Activated naive CD8-positive, alpha-beta T cell treated with anti-CD3 and anti-CD28 coated beads, Interleukin-2, amount 50 U/mL, for 24 hours (primary cell): ENCODE results near the gene CD1B.

Experiments
- ATAC-seq: fragments of 150-1000 bp; cut with Tn5 transposase; one replicate; pipeline ENCODE4 v1.10.0; 2021
- DNase-seq: peaks from one replicate; pipeline ENCODE4 v3.0.0; 2021
- H3K27ac Mint-ChIP-seq: one replicate; pipeline ENCODE4 v1.8.0; 2021; ENCODE audit warnings: mild to moderate bottlenecking, mixed read lengths
- H3K27me3 Mint-ChIP-seq: one replicate; pipeline ENCODE4 v1.8.0; 2021; ENCODE audit warnings: mixed read lengths
- H3K36me3 Mint-ChIP-seq: one replicate; pipeline ENCODE4 v1.8.0; 2021; ENCODE audit warnings: low read depth, mixed read lengths
- H3K4me1 Mint-ChIP-seq: one replicate; pipeline ENCODE4 v1.8.0; 2021; ENCODE audit warnings: mixed read lengths
- H3K4me3 Mint-ChIP-seq: one replicate; pipeline ENCODE4 v1.8.0; 2021; ENCODE audit warnings: mild to moderate bottlenecking, moderate library complexity, mixed read lengths
- H3K9me3 Mint-ChIP-seq: one replicate; pipeline ENCODE4 v1.8.0; 2021; ENCODE audit warnings: mixed read lengths

The CD1B gene

DNA sequence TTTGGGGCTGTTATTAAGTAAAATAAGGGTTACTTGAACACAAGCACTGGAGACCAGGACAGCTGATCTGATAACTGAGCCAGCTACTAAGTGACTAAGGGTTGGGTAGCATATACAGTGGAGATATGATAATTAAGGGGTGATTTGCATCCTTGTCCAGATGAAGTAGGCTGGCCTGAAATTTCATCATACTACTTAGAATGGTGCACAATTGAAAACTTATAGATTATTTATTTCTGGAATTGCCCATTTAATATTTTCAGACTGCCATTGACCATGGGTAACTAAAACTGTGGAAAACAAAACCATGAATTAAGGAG is 3.8 kb upstream of the CD1B start:
- H3K9me3 Mint-ChIP-seq: no peaks in the 10 kb centered on the region
- H3K36me3 Mint-ChIP-seq: no peaks in the 10 kb centered on the region
- DNase-seq (no peak), ATAC-seq (no peak)
- peak overlapping the region; percentile 11 for H3K27ac Mint-ChIP-seq
- H3K4me3 Mint-ChIP-seq: no peak overlapping the region
- H3K27me3 Mint-ChIP-seq: peaks cover 5% of the 10 kb centered on the region
- peaks cover 17% of the 10 kb centered on the region for H3K4me1 Mint-ChIP-seq

DNA sequence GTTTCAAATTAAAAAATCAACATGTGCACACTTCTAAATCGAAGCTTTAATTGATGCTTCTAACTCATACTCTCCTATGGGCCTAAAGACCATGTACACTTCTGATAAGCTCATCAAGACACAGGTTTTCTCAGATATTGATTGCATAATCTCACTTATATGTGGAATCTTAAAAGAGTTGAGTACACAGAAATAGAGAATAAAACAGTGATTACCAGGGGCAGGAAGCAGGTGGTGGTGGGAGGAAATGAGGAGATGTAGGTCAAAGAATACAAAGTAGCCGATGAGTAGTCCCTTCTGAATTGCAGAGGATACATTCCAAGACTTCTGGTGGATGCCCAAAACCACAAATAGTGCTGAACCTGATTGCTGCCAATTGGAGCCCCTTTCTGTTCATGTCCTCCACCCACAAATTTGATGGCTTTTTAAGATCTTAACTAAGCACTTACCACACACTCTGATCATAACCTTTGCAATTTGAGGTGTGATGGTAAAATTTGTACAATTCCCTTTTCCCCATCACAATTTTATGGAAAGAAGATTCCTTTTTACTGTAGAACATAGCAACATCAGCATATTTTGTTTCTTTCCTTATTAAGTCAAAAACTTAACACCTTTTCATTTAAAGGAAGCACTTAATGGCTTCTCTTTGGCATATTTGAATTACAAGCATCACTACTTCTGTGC is 3.3 kb upstream of the CD1B start:
- peak overlapping the region; percentile 11 for H3K27ac Mint-ChIP-seq
- peaks cover 5% of the 10 kb centered on the region for H3K27me3 Mint-ChIP-seq
- no peaks in the 10 kb centered on the region for H3K9me3 Mint-ChIP-seq
- DNase-seq: no peak
- H3K4me3 Mint-ChIP-seq: no peak overlapping the region
- ATAC-seq: no peak
- peaks cover 17% of the 10 kb centered on the region for H3K4me1 Mint-ChIP-seq
- H3K36me3 Mint-ChIP-seq: no peaks in the 10 kb centered on the region

DNA sequence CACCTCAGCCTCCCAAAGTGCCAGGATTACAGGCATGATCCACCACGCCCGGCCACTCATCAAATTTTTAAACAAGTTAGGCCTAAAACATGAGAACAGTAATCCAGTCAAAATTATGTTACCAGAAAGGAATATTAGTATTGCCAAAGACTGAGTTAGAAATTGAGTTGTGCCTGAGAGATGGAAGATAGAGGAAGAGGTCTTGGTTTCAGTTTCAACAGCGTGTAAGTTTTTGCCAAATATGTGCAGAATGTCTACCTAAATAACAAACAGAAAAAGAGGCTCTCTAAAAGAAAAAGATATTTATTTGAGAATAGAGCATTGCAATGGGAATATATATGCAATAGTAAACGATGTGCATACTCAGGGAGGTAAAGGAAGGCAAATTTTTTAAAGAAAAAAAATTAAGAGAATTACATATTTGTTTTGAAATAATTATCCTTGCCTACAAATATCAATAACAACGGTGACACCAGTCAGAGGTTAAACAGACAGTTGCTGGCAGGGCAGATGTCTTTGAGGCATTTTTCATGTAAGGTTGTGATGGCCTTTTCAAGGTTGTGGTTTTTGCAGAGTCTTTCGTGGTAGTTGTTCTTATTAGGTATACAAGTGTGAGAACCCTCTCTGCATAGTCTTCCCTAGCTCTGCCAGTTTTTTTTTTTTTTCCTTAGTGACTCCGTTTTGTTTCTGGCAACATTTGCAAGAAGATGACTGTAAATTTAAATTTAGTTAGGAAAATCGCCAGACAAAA is 2.2 kb upstream of the CD1B start:
- Mint-ChIP-seq H3K4me1 (peaks cover 17% of the 10 kb centered on the region), H3K4me3 (no peak overlapping the region), H3K27ac (no peak overlapping the region), H3K27me3 (peaks cover 5% of the 10 kb centered on the region), H3K9me3 (no peaks in the 10 kb centered on the region), H3K36me3 (no peaks in the 10 kb centered on the region)
- no peak for ATAC-seq
- DNase-seq: no peak

DNA sequence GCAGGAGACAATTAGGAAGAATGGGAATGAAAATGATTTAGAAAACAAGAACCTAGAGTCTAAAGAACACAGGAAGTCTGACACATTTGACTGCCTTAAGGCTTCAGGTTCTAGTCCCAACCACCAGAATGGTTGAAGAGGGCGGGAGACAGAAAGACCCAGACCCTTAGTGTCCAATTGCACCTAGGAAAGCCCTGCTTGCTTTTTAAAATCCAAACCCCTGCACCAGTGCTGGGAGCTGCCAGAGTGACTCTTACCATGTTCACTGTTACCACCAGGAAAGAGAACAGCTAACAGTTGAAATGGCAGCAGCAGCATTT is 265 bp downstream of the CD1B start:
- H3K4me3 Mint-ChIP-seq: no peak overlapping the region
- peaks cover 17% of the 10 kb centered on the region for H3K4me1 Mint-ChIP-seq
- no peak overlapping the region for H3K27ac Mint-ChIP-seq
- no peak for ATAC-seq
- peaks cover 5% of the 10 kb centered on the region for H3K27me3 Mint-ChIP-seq
- H3K9me3 Mint-ChIP-seq: no peaks in the 10 kb centered on the region
- no peaks in the 10 kb centered on the region for H3K36me3 Mint-ChIP-seq
- DNase-seq: no peak

DNA sequence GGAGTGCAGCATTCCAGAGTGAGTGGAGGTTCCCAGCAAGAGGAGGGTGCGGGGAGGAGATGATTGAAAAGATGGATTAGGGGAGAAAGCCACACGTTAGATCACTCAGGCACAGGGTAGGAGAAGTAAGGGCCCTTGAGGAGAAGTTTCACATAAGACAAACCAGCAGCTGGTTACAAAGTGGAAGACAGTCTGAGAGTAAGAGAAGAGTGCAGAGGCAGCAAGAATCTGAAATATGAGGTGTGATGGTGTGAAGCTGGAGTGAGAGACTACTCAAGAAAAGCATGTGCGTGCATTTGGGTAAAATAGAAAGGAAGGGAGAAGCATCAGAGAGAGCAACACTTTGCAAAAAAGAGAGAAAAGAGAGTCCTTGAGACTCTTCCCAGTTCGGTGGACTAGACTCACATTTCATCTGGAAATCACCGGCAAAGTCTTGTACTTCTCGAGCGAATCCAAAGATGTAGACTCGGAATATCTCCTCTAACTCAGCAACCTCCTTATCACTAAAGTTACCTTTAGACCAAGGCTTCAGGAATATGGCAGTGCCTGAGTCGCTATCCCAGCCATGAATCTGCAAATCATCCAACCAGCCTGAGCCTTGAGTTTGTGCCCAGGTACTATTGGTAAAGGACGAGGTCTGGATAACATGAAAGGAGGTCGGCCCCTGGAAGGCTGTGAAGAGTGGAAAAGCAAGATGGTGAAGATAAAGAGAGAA is 783 bp downstream of the CD1B start:
- Mint-ChIP-seq H3K27ac (no peak overlapping the region), H3K4me1 (peaks cover 17% of the 10 kb centered on the region), H3K27me3 (peaks cover 5% of the 10 kb centered on the region), H3K9me3 (no peaks in the 10 kb centered on the region), H3K36me3 (no peaks in the 10 kb centered on the region), H3K4me3 (no peak overlapping the region)
- no peak for DNase-seq
- no peak for ATAC-seq

DNA sequence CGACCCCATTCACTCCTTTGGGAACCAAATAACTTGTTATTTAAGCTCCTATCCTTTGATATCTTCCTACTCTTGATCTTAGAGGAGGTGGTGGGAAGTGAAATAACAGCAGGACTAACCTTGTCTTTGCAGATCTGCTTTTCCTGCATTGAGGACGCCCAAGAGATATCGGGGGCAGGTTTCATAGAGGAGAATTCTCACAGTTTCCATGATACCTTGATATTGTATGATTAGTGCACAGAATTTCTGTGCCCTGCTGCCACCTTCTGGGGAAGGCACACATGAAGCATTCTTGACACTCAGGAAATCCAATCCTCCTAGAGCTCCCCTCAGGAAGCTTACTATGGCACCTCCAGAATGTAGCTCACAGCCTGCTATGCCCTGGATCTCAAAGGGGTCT is 1.6 kb downstream of the CD1B start:
- DNase-seq: peak; percentile 17
- Mint-ChIP-seq H3K9me3 (no peaks in the 10 kb centered on the region), H3K4me1 (peaks cover 13% of the 10 kb centered on the region), H3K36me3 (no peaks in the 10 kb centered on the region), H3K27me3 (peaks cover 5% of the 10 kb centered on the region), H3K4me3 (no peak overlapping the region), H3K27ac (no peak overlapping the region)
- ATAC-seq: peak; percentile 40

DNA sequence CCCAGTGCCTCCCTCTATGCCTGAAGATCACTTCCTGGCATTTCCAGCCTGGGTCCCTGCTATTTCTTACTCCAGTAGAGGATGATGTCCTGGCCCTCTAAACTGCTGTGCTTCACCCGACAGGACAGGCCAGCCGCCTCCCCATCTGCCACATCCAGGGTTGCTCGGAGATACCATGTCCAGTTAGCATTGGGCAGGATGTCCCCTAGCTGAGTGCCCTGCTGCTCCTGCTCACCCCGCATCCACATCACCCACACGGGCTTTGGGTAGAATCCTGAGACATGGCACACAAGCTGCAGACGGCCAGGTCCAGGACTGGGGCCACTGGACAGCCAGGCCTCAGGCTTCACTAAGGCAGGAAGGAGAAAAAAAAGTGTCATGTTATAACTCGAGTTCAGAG is 2.0 kb downstream of the CD1B start:
- DNase-seq (no peak), ATAC-seq (no peak)
- Mint-ChIP-seq H3K4me1 (peaks cover 13% of the 10 kb centered on the region), H3K9me3 (no peaks in the 10 kb centered on the region), H3K4me3 (no peak overlapping the region), H3K36me3 (no peaks in the 10 kb centered on the region), H3K27me3 (peaks cover 2% of the 10 kb centered on the region), H3K27ac (no peak overlapping the region)

DNA sequence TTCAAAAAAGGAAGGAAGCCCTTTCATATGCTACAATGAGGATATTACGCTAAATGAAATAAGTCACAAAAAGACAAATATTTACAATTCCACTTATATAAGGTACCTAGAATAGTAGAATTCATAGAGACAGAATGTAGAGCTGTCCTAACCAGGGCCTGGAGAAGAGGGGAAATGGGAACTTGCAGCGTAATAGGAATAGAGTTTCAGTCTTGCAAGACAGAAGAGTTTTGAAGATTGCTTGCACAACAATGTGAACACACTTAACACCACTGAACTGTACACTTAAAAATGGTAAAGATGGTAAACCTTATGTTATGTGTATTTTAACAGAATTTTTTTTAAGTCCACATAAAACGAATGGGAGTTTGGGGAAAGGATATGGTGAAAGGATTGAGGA is 2.9 kb downstream of the CD1B start:
- Mint-ChIP-seq H3K9me3 (no peaks in the 10 kb centered on the region), H3K27me3 (peaks cover 2% of the 10 kb centered on the region), H3K4me1 (peaks cover 6% of the 10 kb centered on the region), H3K4me3 (no peak overlapping the region), H3K36me3 (no peaks in the 10 kb centered on the region), H3K27ac (no peak overlapping the region)
- DNase-seq: no peak
- ATAC-seq: no peak

DNA sequence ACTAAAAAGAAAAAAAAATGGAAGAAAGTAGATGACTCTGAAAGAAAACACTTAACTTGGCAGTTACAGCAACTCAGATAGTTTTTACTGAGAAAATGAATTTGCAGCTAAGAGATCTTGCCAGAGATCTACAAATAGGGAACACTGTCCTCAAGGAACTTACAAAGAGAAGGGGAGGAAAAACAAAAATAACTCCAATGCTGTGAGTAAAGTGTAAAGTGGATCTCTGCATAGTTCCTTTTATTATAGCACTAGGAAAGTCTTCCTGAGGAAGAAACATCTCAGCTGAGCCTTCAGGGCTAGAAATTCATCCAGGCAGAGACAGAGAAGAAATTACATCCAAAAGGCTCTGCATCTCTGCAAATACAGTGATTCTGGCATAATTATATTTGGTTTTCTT is 3.9 kb downstream of the CD1B start:
- Mint-ChIP-seq H3K4me1 (peaks cover 4% of the 10 kb centered on the region), H3K27ac (no peak overlapping the region), H3K27me3 (peaks cover 5% of the 10 kb centered on the region), H3K36me3 (peaks cover 2% of the 10 kb centered on the region), H3K9me3 (peaks cover 8% of the 10 kb centered on the region), H3K4me3 (no peak overlapping the region)
- ATAC-seq (no peak), DNase-seq (no peak)

DNA sequence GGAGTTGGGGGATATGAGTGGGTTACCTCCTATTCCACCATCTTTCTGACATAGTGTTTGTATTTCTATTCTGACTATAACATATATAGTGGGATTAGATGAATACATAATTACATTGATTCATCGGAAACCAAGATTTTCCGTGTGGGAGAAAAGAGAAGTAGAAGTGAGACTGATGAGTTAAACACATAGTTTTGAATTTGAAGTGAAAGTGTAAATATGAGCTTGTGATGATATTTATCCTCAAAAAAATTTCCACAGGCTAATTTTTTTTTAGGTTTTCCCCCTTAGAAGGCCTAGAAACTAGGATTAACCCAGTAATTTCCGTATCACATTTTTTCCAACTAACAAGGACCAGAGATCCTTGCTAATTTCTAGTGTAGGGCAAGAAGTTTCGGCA is 6.9 kb downstream of the CD1B start:
- no peak overlapping the region for H3K4me3 Mint-ChIP-seq
- no peak for DNase-seq
- no peak overlapping the region for H3K27ac Mint-ChIP-seq
- H3K27me3 Mint-ChIP-seq: peaks cover 14% of the 10 kb centered on the region
- no peak for ATAC-seq
- H3K9me3 Mint-ChIP-seq: peaks cover 14% of the 10 kb centered on the region
- H3K36me3 Mint-ChIP-seq: peaks cover 2% of the 10 kb centered on the region
- peaks cover 7% of the 10 kb centered on the region for H3K4me1 Mint-ChIP-seq

DNA sequence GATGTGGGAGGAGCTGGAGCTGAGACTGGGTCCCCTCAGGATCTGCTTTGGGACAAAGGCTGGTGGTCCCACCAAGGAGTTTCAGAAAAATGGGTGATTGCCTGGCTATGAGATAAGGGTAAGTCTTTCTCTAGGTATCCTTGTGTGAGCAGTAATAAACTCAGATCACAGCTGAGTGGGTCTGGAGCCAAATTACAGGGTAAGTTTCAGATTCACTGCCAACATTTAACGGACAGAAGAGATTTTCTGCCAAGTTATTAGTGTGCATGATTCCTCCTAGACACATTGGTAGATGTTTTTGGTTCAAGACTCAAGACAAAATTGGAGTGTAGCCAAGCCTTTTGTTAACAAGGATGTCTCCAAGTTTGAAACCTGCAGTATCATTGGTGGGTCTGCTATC is 7.5 kb downstream of the CD1B start:
- Mint-ChIP-seq H3K9me3 (peaks cover 14% of the 10 kb centered on the region), H3K4me3 (no peak overlapping the region), H3K27ac (no peak overlapping the region), H3K4me1 (peaks cover 7% of the 10 kb centered on the region), H3K27me3 (peaks cover 14% of the 10 kb centered on the region), H3K36me3 (peaks cover 2% of the 10 kb centered on the region)
- ATAC-seq (no peak), DNase-seq (no peak)

DNA sequence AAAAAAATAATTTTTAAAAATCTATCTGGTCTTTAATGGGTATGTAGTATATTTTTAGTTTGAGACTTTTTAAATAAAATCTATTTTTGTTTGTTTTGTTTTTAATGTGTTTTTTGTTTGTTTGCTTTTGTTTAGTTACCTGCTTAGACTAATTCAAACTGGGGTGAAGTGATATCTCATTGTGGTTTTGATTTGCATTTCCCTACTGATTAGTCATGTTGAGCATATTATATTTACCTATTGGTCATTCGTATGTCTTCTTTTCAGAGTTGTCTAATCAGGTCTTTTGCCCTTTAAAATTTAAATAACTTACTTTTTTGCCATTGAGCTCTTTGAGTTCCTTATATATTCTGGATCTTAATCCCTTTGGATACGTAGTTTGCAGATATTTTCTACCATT is 20.3 kb downstream of the CD1B start:
- no peaks in the 10 kb centered on the region for H3K27me3 Mint-ChIP-seq
- peaks cover 5% of the 10 kb centered on the region for H3K4me1 Mint-ChIP-seq
- ATAC-seq (no peak), DNase-seq (no peak)
- peaks cover 9% of the 10 kb centered on the region for H3K9me3 Mint-ChIP-seq
- H3K36me3 Mint-ChIP-seq: no peaks in the 10 kb centered on the region
- no peak overlapping the region for H3K4me3 Mint-ChIP-seq
- no peak overlapping the region for H3K27ac Mint-ChIP-seq

DNA sequence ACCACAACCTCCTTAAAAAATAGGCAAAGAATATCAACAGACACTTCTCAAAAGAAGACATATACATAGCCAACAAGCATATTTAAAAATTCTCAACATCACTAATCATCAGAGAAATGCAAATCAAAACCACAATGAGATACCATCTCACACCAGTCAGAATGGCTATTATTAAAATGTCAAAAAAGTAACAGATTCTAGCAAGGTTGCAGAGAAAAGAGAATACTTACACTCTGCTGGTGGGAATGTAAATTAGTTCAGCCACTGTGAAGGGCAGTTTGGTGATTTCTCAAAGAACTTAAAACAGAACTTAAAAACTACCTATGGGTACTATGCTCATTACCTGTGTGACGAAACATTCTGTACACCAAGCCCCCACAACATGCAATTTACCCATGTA is 20.7 kb downstream of the CD1B start:
- Mint-ChIP-seq H3K27me3 (no peaks in the 10 kb centered on the region), H3K36me3 (no peaks in the 10 kb centered on the region), H3K4me3 (no peak overlapping the region), H3K9me3 (peaks cover 9% of the 10 kb centered on the region), H3K27ac (no peak overlapping the region), H3K4me1 (peaks cover 5% of the 10 kb centered on the region)
- ATAC-seq (no peak), DNase-seq (no peak)

DNA sequence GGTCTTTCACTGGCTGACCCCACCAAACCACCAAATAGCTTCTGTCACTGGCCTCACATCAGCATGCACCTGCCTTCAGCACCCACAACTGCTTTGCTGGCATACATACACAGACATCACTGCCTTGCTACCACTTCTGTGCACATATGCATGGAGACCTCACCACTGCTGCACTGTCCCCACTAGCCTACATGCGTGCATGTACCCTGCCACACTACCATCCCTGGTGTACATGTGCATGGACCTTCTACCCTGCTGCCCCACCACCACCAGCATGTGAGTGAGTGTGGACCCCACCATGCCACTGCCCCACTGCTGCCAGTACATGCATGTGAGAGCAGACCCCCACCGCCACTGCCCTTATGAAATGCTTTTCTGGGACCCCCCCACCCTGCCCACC is 35.5 kb downstream of the CD1B start:
- DNase-seq: no peak
- H3K36me3 Mint-ChIP-seq: no peaks in the 10 kb centered on the region
- no peak overlapping the region for H3K27ac Mint-ChIP-seq
- H3K27me3 Mint-ChIP-seq: peaks cover 13% of the 10 kb centered on the region
- ATAC-seq: no peak
- peaks cover 11% of the 10 kb centered on the region for H3K9me3 Mint-ChIP-seq
- no peak overlapping the region for H3K4me3 Mint-ChIP-seq
- H3K4me1 Mint-ChIP-seq: no peaks in the 10 kb centered on the region

DNA sequence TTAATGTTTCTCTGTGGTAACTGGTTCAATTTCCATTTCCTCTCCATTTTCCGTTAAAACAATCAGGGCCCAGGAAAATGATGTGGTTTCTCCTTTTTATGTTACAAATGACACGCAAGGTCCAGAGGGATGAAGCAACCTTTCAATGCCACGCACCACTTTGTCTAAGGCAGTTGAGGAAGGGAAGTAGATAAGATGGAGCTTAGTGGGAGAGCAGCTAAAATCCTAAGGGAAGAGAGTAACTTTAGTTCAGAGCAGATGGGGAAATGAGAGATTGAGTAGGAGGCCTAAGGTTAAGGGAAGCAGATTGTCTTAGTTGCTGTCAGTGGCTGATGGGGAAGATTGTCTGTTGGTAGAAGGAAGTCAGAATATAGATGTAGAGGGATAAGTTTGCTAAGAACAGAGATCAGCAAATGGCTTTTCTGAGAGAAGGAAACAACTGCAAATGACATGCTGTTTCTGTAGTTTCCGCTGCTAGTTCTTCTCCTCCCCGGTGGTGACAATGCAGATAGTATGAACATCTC is 40.9 kb downstream of the CD1B start:
- Mint-ChIP-seq H3K27me3 (peaks cover 3% of the 10 kb centered on the region), H3K36me3 (no peaks in the 10 kb centered on the region), H3K27ac (no peak overlapping the region), H3K9me3 (no peaks in the 10 kb centered on the region), H3K4me3 (no peak overlapping the region), H3K4me1 (peaks cover 25% of the 10 kb centered on the region)
- no peak for DNase-seq
- no peak for ATAC-seq
